Kidney epithelial cell (primary cell): ENCODE results near the gene ERC1. TPM values are rescaled to one million over a fixed set of nuclear protein-coding genes. Genes with fewer than 3 reads are reported as not detected.

Source experiments
- DNase-seq: peaks from one replicate; pipeline ENCODE4 v3.0.0-alpha.2; 2010; ENCODE audit warnings: low read depth
- H3K27me3 ChIP-seq: 2 replicates; pipeline ENCODE4 v1.6.0; 2011; ENCODE audit warnings: low read length; ENCODE audit not compliant: control insufficient read depth, insufficient read depth
- H3K36me3 ChIP-seq: 2 replicates; pipeline ENCODE4 v1.5.1; 2011; ENCODE audit warnings: low read length; ENCODE audit not compliant: control insufficient read depth, insufficient read depth
- H3K4me3 ChIP-seq: 2 replicates; pipeline ENCODE4 v1.5.1; 2011; ENCODE audit warnings: low read depth, mild to moderate bottlenecking, control low read depth, low read length
- CTCF ChIP-seq: IDR thresholded peaks from 2 replicates; pipeline ENCODE4 v1.5.1; 2011; ENCODE audit warnings: mild to moderate bottlenecking, moderate library complexity, low read length, control low read depth, inconsistent platforms; ENCODE audit not compliant: insufficient read depth, poor library complexity, severe bottlenecking
- total RNA-seq: library from RNA; depleted of rRNA; stranded (reverse); fragments of >200 nt; gene quantifications from 2 replicates; pipeline ENCODE4 v1.2.3, GENCODE V29; 2015

The ERC1 gene
- total RNA-seq, 1 donor from 2014 or later, result 16.4 TPM

- no peaks in the 10 kb centered on the region for H3K36me3 ChIP-seq
- no peak overlapping the region for H3K4me3 ChIP-seq
- TF ChIP-seq CTCF, result no peak
- H3K27me3 ChIP-seq, result no peaks in the 10 kb centered on the region
- DNase-seq, result no peak
Observed at GRCh38 chr12:1463073-1463905, 472.3 kb downstream of the ERC1 start.

- Histone ChIP-seq H3K36me3 (no peaks in the 10 kb centered on the region), H3K27me3 (no peaks in the 10 kb centered on the region), H3K4me3 (no peak overlapping the region)
- TF ChIP-seq CTCF, result no peak
- no peak for DNase-seq
Observed at GRCh38 chr12:1464925-1465324, 473.9 kb downstream of the ERC1 start.

GRCh38 chr12:1465990-1466389, 475.0 kb downstream of the ERC1 start:
- Histone ChIP-seq H3K4me3 (no peak overlapping the region), H3K36me3 (no peaks in the 10 kb centered on the region), H3K27me3 (no peaks in the 10 kb centered on the region)
- DNase-seq, result no peak
- TF ChIP-seq CTCF, result no peak

- no peak for DNase-seq
- H3K36me3 ChIP-seq, result no peaks in the 10 kb centered on the region
- H3K4me3 ChIP-seq, result no peak overlapping the region
- TF ChIP-seq CTCF, result no peak
- no peaks in the 10 kb centered on the region for H3K27me3 ChIP-seq
Observed at GRCh38 chr12:1466481-1467154, 475.6 kb downstream of the ERC1 start.

- no peak for TF ChIP-seq CTCF
- no peak overlapping the region for H3K4me3 ChIP-seq
- H3K27me3 ChIP-seq, result no peaks in the 10 kb centered on the region
- no peaks in the 10 kb centered on the region for H3K36me3 ChIP-seq
- DNase-seq, result no peak
Observed at GRCh38 chr12:1467710-1468109, 476.7 kb downstream of the ERC1 start.
